GM15510 (cell line): ENCODE data around the gene HEG1.

Source experiments
- POLR2A ChIP-seq: IDR thresholded peaks from 3 replicates; pipeline ENCODE4 v1.6.1; 2011; ENCODE audit warnings: borderline replicate concordance; ENCODE audit not compliant: insufficient read length; ENCODE audit errors: extremely low read depth

Gene HEG1

GRCh38 chr3:125023833-125024555 lies 31.8 kb downstream of the HEG1 start:
- TF ChIP-seq POLR2A = no peak

GRCh38 chr3:125022206-125022605 lies 33.6 kb downstream of the HEG1 start:
- TF ChIP-seq POLR2A = no peak

- no peak for TF ChIP-seq POLR2A
These were observed 36.5 kb downstream of the HEG1 start for GRCh38 chr3:125019271-125019670.

GRCh38 chr3:125017406-125017805 lies 38.4 kb downstream of the HEG1 start:
- no peak for TF ChIP-seq POLR2A

- TF ChIP-seq POLR2A = no peak
These were observed 41.1 kb downstream of the HEG1 start for GRCh38 chr3:125014570-125015179.

- TF ChIP-seq POLR2A = no peak
These were observed 42.7 kb downstream of the HEG1 start for GRCh38 chr3:125013095-125013494.

- TF ChIP-seq POLR2A = no peak
These were observed 43.9 kb downstream of the HEG1 start for GRCh38 chr3:125011941-125012340.

- no peak for TF ChIP-seq POLR2A
These were observed 45.4 kb downstream of the HEG1 start for GRCh38 chr3:125010393-125010792.

- TF ChIP-seq POLR2A = no peak
These were observed 47.0 kb downstream of the HEG1 start for GRCh38 chr3:125008766-125009165.

GRCh38 chr3:125006291-125006731 lies 49.5 kb downstream of the HEG1 start:
- TF ChIP-seq POLR2A = no peak

GRCh38 chr3:125005676-125006075 lies 50.1 kb downstream of the HEG1 start:
- no peak for TF ChIP-seq POLR2A

- no peak for TF ChIP-seq POLR2A
These were observed 50.6 kb downstream of the HEG1 start for GRCh38 chr3:125005222-125005621.

- no peak for TF ChIP-seq POLR2A
These were observed 51.8 kb downstream of the HEG1 start for GRCh38 chr3:125003859-125004595.

- no peak for TF ChIP-seq POLR2A
These were observed 52.4 kb downstream of the HEG1 start for GRCh38 chr3:125003369-125003853.
